Vagina (tissue), 2 donors: ENCODE measurements around the gene RAD52.

Experiments
- CTCF ChIP-seq, 3 experiments: fragments of 450-650 bp in 2 of 3; fragments of 200-600 bp in 1 of 3; sonication (generic) in 1 of 3; IDR thresholded peaks; one replicate each; pipeline ENCODE4 v1.5.1; 2017 to 2019; ENCODE audit warnings: antibody characterized with exemption in 3 of 3, mild to moderate bottlenecking in 2 of 3, moderate library complexity in 2 of 3
- POLR2A ChIP-seq, 2 donors: fragments of 450-650 bp; IDR thresholded peaks; one replicate each; pipeline ENCODE4 v1.6.1; 2017; ENCODE audit warnings: antibody characterized with exemption in 2 of 2, mild to moderate bottlenecking in 2 of 2, moderate library complexity in 2 of 2
- POLR2AphosphoS5 ChIP-seq, 2 donors: sonication (generic); formaldehyde crosslinking; IDR thresholded peaks; one replicate each; pipeline ENCODE4 v1.9.0; 2017; ENCODE audit warnings: antibody characterized with exemption in 2 of 2, mild to moderate bottlenecking in 2 of 2, low read depth in 1 of 2; ENCODE audit not compliant: insufficient read depth in 1 of 2

- no peak for TF ChIP-seq CTCF (IDR thresholded peaks at IDR 0.05)
- no peak for TF ChIP-seq POLR2A (IDR thresholded peaks at IDR 0.05)
- no peak for TF ChIP-seq POLR2AphosphoS5 (IDR thresholded peaks at IDR 0.05; ENCODE audit: insufficient read depth in 1 of 2, low read depth in 1 of 2)
These were observed 32.5 kb upstream of the RAD52 start for GRCh38 chr12:981961-982360.
